A549 (cell line): ENCODE data around the gene TJP2. TPM values are rescaled to one million over a fixed set of nuclear protein-coding genes. Genes with fewer than 3 reads are reported as not detected.

Experiments
- ATAC-seq, 2 experiments: fragments of 200-7000 bp in 1 of 2; fragments of >200 bp in 1 of 2; cut with Nextera tagmentation in 1 of 2; cut with Tn5 transposase in 1 of 2; 3 replicates each; pipeline versions ENCODE4 v1.8.0 to v1.9.1; 2018 to 2020; ENCODE audit warnings: mild to moderate bottlenecking in 1 of 2, moderate library complexity in 1 of 2
- CTCF ChIA-PET: fragments of 300-600 bp; sonication (Branson Sonifier 250); formaldehyde crosslinking; extraction: SDS; loops from one replicate; lab custom pipeline; 2021; ENCODE audit warnings: antibody characterized with exemption, inconsistent platforms; lab: Yijun Ruan, JAX
- POLR2A ChIA-PET: fragments of 350-600 bp; formaldehyde crosslinking; extraction: SDS; loops from one replicate; lab custom pipeline; 2021; ENCODE audit warnings: antibody characterized with exemption, inconsistent platforms; lab: Yijun Ruan, JAX
- DNase-seq, 2 experiments: peaks; one replicate each; pipeline versions ENCODE4 v3.0.0 to v3.0.0-alpha.2; 2011 to 2016; ENCODE audit warnings: low read depth in 1 of 2, low spot score in 1 of 2
- FAIRE-seq: peaks from 2 replicates; lab custom pipeline; 2011; peaks lifted over from hg19 to GRCh38; lab: Jason Lieb, UNC
- H3K27ac ChIP-seq, 2 experiments: fragments of >200 bp; sonication (Bioruptor Twin); formaldehyde crosslinking; 3 replicates each; pipeline ENCODE4 v1.5.1; 2016 to 2017
- H3K4me1 ChIP-seq: fragments of >200 bp; sonication (Bioruptor Twin); formaldehyde crosslinking; 3 replicates; pipeline ENCODE4 v1.6.1; 2016
- H3K4me2 ChIP-seq: fragments of >200 bp; sonication (Bioruptor Twin); formaldehyde crosslinking; 3 replicates; pipeline ENCODE4 v1.6.1; 2016
- H3K4me3 ChIP-seq: fragments of >200 bp; sonication (Bioruptor Twin); formaldehyde crosslinking; 3 replicates; pipeline ENCODE4 v1.5.1; 2016
- H3K9me3 ChIP-seq: fragments of >200 bp; sonication (Bioruptor Twin); formaldehyde crosslinking; 3 replicates; pipeline ENCODE4 v1.6.1; 2016
- BHLHE40 ChIP-seq: IDR thresholded peaks from 2 replicates; pipeline ENCODE4 v1.6.1; 2012; ENCODE audit warnings: low read depth, low read length, inconsistent platforms
- EP300 ChIP-seq, 2 experiments: fragments of >200 bp; sonication (Bioruptor Twin); formaldehyde crosslinking; IDR thresholded peaks; 2 replicates in 1 of 2; 3 replicates in 1 of 2; pipeline ENCODE4 v1.6.1; 2016 to 2017
- FOSB ChIP-seq: fragments of 250-450 bp; sonication (Bioruptor Pico); IDR thresholded peaks from 2 replicates; pipeline ENCODE4 v1.5.0; 2020; ENCODE audit warnings: mild to moderate bottlenecking, moderate library complexity
- FOXS1 ChIP-seq: fragments of 250-450 bp; sonication (Bioruptor Pico); IDR thresholded peaks from 2 replicates; pipeline ENCODE4 v1.5.0; 2020; ENCODE audit warnings: mild to moderate bottlenecking, moderate library complexity
- GATA3 ChIP-seq: IDR thresholded peaks from 2 replicates; pipeline ENCODE4 v1.6.1; 2012; ENCODE audit warnings: borderline replicate concordance
- HEYL ChIP-seq: fragments of 250-450 bp; sonication (Bioruptor Pico); IDR thresholded peaks from 2 replicates; pipeline ENCODE4 v1.8.0; 2021; ENCODE audit warnings: mild to moderate bottlenecking, moderate library complexity
- JUN ChIP-seq, 2 experiments: fragments of >200 bp; sonication (Bioruptor Twin); formaldehyde crosslinking; IDR thresholded peaks; 2 replicates in 1 of 2; 3 replicates in 1 of 2; pipeline ENCODE4 v1.6.1; 2016 to 2017
- KDM1A ChIP-seq: fragments of 200-600 bp; sonication (generic); IDR thresholded peaks from 2 replicates; pipeline ENCODE4 v1.6.1; 2016; ENCODE audit warnings: low read depth, mild to moderate bottlenecking
- KDM5A ChIP-seq: fragments of 200-600 bp; sonication (generic); IDR thresholded peaks from 2 replicates; pipeline ENCODE4 v1.6.1; 2016; ENCODE audit warnings: antibody characterized with exemption, mild to moderate bottlenecking
- MAFK ChIP-seq: fragments of 450-650 bp; IDR thresholded peaks from 2 replicates; pipeline ENCODE4 v1.6.1; 2014; ENCODE audit not compliant: partially characterized antibody
- MAZ ChIP-seq: fragments of 150-350 bp; IDR thresholded peaks from 2 replicates; pipeline ENCODE4 v1.6.1; 2014; ENCODE audit warnings: antibody characterized with exemption, low read depth, low read length, borderline replicate concordance
- PHF8 ChIP-seq: fragments of 200-600 bp; sonication (generic); IDR thresholded peaks from 2 replicates; pipeline ENCODE4 v1.6.1; 2016; ENCODE audit warnings: low read depth, mild to moderate bottlenecking, antibody characterized with exemption, moderate library complexity, borderline replicate concordance
- POLR2AphosphoS2 ChIP-seq: conservative IDR thresholded peaks from 2 replicates; pipeline ENCODE4 v1.6.1; 2012; ENCODE audit warnings: low read length, improper control_type of control experiment, inconsistent platforms
- RFX5 ChIP-seq: fragments of 450-650 bp; IDR thresholded peaks from 2 replicates; pipeline ENCODE4 v1.7.1; 2014; ENCODE audit warnings: antibody characterized with exemption, mild to moderate bottlenecking, moderate library complexity
- SMC3 ChIP-seq: fragments of >200 bp; sonication (Bioruptor Twin); formaldehyde crosslinking; IDR thresholded peaks from 3 replicates; pipeline ENCODE4 v1.6.1; 2018; ENCODE audit warnings: inconsistent platforms
- SREBF2 ChIP-seq: fragments of 450-650 bp; IDR thresholded peaks from 2 replicates; pipeline ENCODE4 v1.6.1; 2014; ENCODE audit warnings: mild to moderate bottlenecking, moderate library complexity
- TFCP2L1 ChIP-seq: fragments of 250-450 bp; sonication (Bioruptor Pico); IDR thresholded peaks from 2 replicates; pipeline ENCODE4 v1.5.0; 2021; ENCODE audit warnings: mild to moderate bottlenecking
- TP53 ChIP-seq: fragments of 250-450 bp; sonication (Bioruptor Pico); IDR thresholded peaks from 2 replicates; pipeline ENCODE4 v1.5.0; 2021; ENCODE audit warnings: mild to moderate bottlenecking, moderate library complexity
- ZNF302 ChIP-seq: fragments of 250-450 bp; sonication (Bioruptor Pico); IDR thresholded peaks from 2 replicates; pipeline ENCODE4 v1.9.0; 2021; ENCODE audit warnings: inconsistent platforms, mild to moderate bottlenecking, moderate library complexity
- ZSCAN20 ChIP-seq: fragments of 250-450 bp; sonication (Bioruptor Pico); IDR thresholded peaks from 2 replicates; pipeline ENCODE4 v1.8.0; 2022; ENCODE audit warnings: mild to moderate bottlenecking, moderate library complexity
- WGBS: methylation state at CpG from one replicate; pipeline ENCODE4 v1.1.6; 2017; ENCODE audit errors: missing lambda C conversion rate; 5-methylcytosine and 5-hydroxymethylcytosine counted together
- polyA plus RNA-seq, 4 experiments: library from polyadenylated mRNA; depleted of rRNA in 3 of 4; stranded (reverse); fragments of >200 nt; fragmentation: RNase III in 1 of 4; extraction: RNeasy Plus Mini Kit Qiagen cat#74134 plus additional on column Dnase treatment in 1 of 4; gene quantifications; 2 replicates in 3 of 4; 3 replicates in 1 of 4; pipeline ENCODE4 v1.2.3, GENCODE V29; 2011 to 2017
- TF ChIP-seq, protein P1 (sequence below): IDR thresholded peaks from 2 replicates; pipeline ENCODE4 v1.6.1; 2012
- TF ChIP-seq, protein P2 (sequence below): fragments of 250-450 bp; sonication (Bioruptor Pico); IDR thresholded peaks from 2 replicates; pipeline ENCODE4 v1.5.0; 2021; ENCODE audit warnings: mild to moderate bottlenecking, moderate library complexity, borderline replicate concordance
- TF ChIP-seq, protein P3 (sequence below): fragments of 250-450 bp; sonication (Bioruptor Pico); IDR thresholded peaks from 2 replicates; pipeline ENCODE4 v1.5.0; 2020; ENCODE audit warnings: low read depth, mild to moderate bottlenecking, moderate library complexity
- TF ChIP-seq, protein P4 (sequence below): fragments of >200 bp; sonication (Bioruptor Twin); formaldehyde crosslinking; IDR thresholded peaks from 3 replicates; pipeline ENCODE4 v1.6.1; 2016

TJP2 gene
- polyA plus RNA-seq, 2 of the 4 experiments (the other 2 are of a cell fraction): 1.7 to 3.6 TPM

GRCh38 chr9:69279733-69280132 is 105.7 kb downstream of the TJP2 start:
- 28% methylated on average over 3 of the region's 3 CpGs for WGBS
- H3K4me1 ChIP-seq: no peaks in the 10 kb centered on the region
- H3K27ac ChIP-seq: no peak overlapping the region
- ATAC-seq (no peak), FAIRE-seq (no peak), DNase-seq (no peak)
- ChIA-PET POLR2A (no interaction called here), CTCF (no interaction called here)
- no peak overlapping the region for H3K4me3 ChIP-seq
- H3K4me2 ChIP-seq: no peak overlapping the region
- TF ChIP-seq MAFK (peak; percentile 89), SREBF2 (no peak)
- no peaks in the 10 kb centered on the region for H3K9me3 ChIP-seq

- POLR2A ChIA-PET: no interaction called here
Measured at GRCh38 chr9:69283003-69283402, 108.9 kb downstream of the TJP2 start.

DNA sequence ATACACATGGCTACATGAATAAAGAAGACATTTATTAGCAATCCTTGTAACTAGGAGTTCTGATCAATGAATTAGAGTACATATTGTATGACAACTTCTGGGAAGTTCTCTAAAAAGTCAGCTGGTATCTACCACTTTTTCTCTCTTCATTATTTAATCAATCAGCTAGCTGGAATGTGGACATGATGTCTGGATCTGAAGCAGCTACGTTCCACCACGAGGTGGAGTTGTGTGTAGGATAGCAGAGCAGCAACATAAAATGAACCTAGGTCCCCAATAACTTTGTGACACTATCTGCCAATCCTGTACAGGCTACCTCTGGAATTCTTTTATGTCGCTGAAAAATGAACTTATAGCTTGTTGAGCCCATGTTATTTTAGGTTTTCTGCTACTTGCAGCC is 118.0 kb downstream of the TJP2 start:
- ATAC-seq (no peak), FAIRE-seq (no peak), DNase-seq (peak; percentile 4 to 16)
- CTCF ChIA-PET: interaction anchor here (0.7 kb wide), 1 partner anchor 28 kb away, joined by 3 read pairs; no protein-coding TSS in a partner anchor
- H3K4me2 ChIP-seq: no peak overlapping the region
- no peaks in the 10 kb centered on the region for H3K4me1 ChIP-seq
- H3K9me3 ChIP-seq: no peaks in the 10 kb centered on the region
- 4% methylated on average over 3 of the region's 3 CpGs for WGBS
- H3K27ac ChIP-seq: no peak overlapping the region
- POLR2A ChIA-PET: no interaction called here
- TF ChIP-seq, protein P1, sequence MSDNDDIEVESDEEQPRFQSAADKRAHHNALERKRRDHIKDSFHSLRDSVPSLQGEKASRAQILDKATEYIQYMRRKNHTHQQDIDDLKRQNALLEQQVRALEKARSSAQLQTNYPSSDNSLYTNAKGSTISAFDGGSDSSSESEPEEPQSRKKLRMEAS: no peak
- TF ChIP-seq, protein P2, sequence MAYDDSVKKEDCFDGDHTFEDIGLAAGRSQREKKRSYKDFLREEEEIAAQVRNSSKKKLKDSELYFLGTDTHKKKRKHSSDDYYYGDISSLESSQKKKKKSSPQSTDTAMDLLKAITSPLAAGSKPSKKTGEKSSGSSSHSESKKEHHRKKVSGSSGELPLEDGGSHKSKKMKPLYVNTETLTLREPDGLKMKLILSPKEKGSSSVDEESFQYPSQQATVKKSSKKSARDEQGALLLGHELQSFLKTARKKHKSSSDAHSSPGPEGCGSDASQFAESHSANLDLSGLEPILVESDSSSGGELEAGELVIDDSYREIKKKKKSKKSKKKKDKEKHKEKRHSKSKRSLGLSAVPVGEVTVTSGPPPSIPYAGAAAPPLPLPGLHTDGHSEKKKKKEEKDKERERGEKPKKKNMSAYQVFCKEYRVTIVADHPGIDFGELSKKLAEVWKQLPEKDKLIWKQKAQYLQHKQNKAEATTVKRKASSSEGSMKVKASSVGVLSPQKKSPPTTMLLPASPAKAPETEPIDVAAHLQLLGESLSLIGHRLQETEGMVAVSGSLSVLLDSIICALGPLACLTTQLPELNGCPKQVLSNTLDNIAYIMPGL: no peak
- TF ChIP-seq PHF8 (no peak), KDM1A (no peak), BHLHE40 (no peak), ZNF302 (CRISPR knock-in tag) (no peak), EP300 (IDR thresholded peaks at IDR 0.05) (no peak), SMC3 (no peak), FOSB (no peak), GATA3 (no peak), JUN (IDR thresholded peaks at IDR 0.05) (no peak), FOXS1 (CRISPR knock-in tag) (no peak), ZSCAN20 (CRISPR knock-in tag) (no peak), HEYL (CRISPR knock-in tag) (no peak), KDM5A (no peak), TP53 (CRISPR knock-in tag) (no peak), TFCP2L1 (CRISPR knock-in tag) (no peak), RFX5 (no peak), MAFK (no peak)
- TF ChIP-seq, all 56 proteins: peak for 0
- H3K4me3 ChIP-seq: no peak overlapping the region

More at GRCh38 chr9:69283003-69283402, 108.9 kb downstream of the TJP2 start:
- Histone ChIP-seq H3K4me2 (no peak overlapping the region), H3K4me1 (no peaks in the 10 kb centered on the region), H3K27ac (no peak overlapping the region), H3K4me3 (no peak overlapping the region), H3K9me3 (no peaks in the 10 kb centered on the region)
- 45% methylated on average over 2 of the region's 2 CpGs for WGBS
- CTCF ChIA-PET: no interaction called here
- DNase-seq (no peak), FAIRE-seq (no peak), ATAC-seq (no peak)
- TF ChIP-seq POLR2AphosphoS2: no peak
- TF ChIP-seq, protein P3, sequence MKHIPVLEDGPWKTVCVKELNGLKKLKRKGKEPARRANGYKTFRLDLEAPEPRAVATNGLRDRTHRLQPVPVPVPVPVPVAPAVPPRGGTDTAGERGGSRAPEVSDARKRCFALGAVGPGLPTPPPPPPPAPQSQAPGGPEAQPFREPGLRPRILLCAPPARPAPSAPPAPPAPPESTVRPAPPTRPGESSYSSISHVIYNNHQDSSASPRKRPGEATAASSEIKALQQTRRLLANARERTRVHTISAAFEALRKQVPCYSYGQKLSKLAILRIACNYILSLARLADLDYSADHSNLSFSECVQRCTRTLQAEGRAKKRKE (CRISPR knock-in tag): no peak
- no peak for TF ChIP-seq MAZ
- TF ChIP-seq, protein P4, sequence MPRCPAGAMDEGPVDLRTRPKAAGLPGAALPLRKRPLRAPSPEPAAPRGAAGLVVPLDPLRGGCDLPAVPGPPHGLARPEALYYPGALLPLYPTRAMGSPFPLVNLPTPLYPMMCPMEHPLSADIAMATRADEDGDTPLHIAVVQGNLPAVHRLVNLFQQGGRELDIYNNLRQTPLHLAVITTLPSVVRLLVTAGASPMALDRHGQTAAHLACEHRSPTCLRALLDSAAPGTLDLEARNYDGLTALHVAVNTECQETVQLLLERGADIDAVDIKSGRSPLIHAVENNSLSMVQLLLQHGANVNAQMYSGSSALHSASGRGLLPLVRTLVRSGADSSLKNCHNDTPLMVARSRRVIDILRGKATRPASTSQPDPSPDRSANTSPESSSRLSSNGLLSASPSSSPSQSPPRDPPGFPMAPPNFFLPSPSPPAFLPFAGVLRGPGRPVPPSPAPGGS: no peak
- TF ChIP-seq GATA3: no peak
